Hepatocyte (in vitro differentiated cells): Measurements from ENCODE around the gene CGN.

ENCODE experiments used
- EZH2phosphoT487 ChIP-seq: fragments of 200-600 bp; sonication (generic); IDR thresholded peaks from one replicate; pipeline ENCODE4 v1.6.1; 2018; ENCODE audit warnings: antibody characterized with exemption, mild to moderate bottlenecking, low read depth, moderate library complexity; ENCODE audit not compliant: unreplicated experiment, severe bottlenecking
- TF ChIP-seq, protein P1 (sequence below): fragments of 200-600 bp; sonication (generic); IDR thresholded peaks from 2 replicates; pipeline ENCODE4 v1.5.1; 2016; ENCODE audit warnings: antibody characterized with exemption, mild to moderate bottlenecking; ENCODE audit not compliant: poor library complexity

DNA sequence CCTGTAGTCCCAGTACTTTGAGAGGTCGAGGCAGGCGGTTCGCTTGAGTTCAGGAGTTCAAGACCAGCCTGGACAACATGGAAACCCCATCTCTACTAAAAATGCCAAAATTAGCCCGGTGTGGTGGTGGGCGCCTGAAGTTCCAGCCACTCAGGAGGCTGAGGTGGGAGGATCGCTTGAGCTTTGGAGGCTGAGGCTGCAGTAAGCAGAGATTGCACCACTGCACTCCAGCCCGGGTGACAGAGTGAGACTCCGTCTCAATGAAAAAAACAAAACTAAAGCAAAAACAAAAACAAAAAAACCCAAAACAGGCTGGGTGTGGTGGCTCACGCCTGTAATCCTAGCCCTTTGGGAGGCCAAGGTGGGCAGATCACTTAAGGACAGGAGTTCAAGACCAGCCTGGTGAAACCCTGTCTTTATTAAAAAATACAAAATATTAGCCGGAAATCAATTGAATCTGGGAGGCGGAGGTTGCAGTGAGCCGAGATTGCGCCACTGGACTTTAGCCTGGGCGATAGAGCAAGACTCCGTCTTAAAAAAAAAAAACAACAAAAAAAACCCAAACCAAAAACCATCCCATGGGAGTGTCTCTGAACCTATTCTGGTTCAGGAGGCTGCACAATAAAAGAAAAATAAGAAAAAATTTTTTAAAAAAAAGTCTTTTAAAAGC, 1.7 kb upstream of the CGN start:
- TF ChIP-seq, protein P1, sequence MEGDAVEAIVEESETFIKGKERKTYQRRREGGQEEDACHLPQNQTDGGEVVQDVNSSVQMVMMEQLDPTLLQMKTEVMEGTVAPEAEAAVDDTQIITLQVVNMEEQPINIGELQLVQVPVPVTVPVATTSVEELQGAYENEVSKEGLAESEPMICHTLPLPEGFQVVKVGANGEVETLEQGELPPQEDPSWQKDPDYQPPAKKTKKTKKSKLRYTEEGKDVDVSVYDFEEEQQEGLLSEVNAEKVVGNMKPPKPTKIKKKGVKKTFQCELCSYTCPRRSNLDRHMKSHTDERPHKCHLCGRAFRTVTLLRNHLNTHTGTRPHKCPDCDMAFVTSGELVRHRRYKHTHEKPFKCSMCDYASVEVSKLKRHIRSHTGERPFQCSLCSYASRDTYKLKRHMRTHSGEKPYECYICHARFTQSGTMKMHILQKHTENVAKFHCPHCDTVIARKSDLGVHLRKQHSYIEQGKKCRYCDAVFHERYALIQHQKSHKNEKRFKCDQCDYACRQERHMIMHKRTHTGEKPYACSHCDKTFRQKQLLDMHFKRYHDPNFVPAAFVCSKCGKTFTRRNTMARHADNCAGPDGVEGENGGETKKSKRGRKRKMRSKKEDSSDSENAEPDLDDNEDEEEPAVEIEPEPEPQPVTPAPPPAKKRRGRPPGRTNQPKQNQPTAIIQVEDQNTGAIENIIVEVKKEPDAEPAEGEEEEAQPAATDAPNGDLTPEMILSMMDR = no peak
- TF ChIP-seq EZH2phosphoT487 = no peak
